Measurements from ENCODE around the gene SKI. TPM values are rescaled to one million over a fixed set of nuclear protein-coding genes. Genes with fewer than 3 reads are reported as not detected.

SKI gene
- total RNA-seq, 2 experiments from 2014 or later: 286 to 324 TPM

DNA sequence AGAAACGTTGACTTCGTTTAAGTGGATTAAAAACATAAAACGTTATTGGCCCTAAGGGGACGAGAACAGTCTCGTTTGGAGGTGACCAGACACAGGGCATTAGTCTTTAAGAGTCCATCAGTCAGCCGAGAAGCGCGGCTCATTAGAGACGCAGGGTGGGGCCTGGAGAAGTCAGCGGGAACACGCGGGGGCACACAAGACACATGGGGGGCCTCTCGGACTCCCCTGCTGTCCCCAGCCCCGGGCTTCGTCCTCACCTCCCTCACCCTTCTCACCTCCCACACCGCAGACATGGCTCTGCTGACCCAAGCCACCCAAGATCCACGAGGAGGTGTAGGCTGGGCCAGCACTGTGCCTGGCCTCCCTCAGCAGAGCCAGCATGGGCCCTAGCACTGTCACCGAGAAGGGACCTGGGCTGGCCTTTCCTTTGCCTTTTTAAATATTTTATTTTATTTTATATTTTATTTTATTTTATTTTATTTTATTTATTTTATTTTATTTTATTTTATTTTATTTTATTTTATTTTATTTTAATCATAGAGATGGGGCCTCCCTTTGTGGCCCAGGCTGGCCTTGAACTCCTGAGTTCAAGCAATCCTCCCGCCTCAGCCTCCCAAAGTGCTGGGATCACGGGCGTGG lies 114.4 kb downstream of the SKI start:
- H3K36me3 ChIP-seq (ENCODE audit: insufficient read depth, low read length): no peaks in the 10 kb centered on the region
- no peaks in the 10 kb centered on the region for H3K9me3 Mint-ChIP-seq
- CTCF ChIA-PET: no interaction called here
- no peaks in the 10 kb centered on the region for H3K36me3 Mint-ChIP-seq (ENCODE audit: low read depth)
- H3K4me1 ChIP-seq (ENCODE audit: insufficient read depth, low read length): no peaks in the 10 kb centered on the region
- TF ChIP-seq, protein P1, sequence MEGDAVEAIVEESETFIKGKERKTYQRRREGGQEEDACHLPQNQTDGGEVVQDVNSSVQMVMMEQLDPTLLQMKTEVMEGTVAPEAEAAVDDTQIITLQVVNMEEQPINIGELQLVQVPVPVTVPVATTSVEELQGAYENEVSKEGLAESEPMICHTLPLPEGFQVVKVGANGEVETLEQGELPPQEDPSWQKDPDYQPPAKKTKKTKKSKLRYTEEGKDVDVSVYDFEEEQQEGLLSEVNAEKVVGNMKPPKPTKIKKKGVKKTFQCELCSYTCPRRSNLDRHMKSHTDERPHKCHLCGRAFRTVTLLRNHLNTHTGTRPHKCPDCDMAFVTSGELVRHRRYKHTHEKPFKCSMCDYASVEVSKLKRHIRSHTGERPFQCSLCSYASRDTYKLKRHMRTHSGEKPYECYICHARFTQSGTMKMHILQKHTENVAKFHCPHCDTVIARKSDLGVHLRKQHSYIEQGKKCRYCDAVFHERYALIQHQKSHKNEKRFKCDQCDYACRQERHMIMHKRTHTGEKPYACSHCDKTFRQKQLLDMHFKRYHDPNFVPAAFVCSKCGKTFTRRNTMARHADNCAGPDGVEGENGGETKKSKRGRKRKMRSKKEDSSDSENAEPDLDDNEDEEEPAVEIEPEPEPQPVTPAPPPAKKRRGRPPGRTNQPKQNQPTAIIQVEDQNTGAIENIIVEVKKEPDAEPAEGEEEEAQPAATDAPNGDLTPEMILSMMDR (IDR thresholded peaks at IDR 0.05): no peak
- H3K27ac Mint-ChIP-seq: no peak overlapping the region
- H3K9me3 ChIP-seq (ENCODE audit: control insufficient read depth in 1 of 2, insufficient read depth in 1 of 2, low read length in 2 of 2): no peaks in the 10 kb centered on the region
- no peak overlapping the region for H3K27ac ChIP-seq (ENCODE audit: low read depth in 1 of 2, low read length in 2 of 2)
- H3K27me3 Mint-ChIP-seq: no peaks in the 10 kb centered on the region
- no peaks in the 10 kb centered on the region for H3K4me1 Mint-ChIP-seq (ENCODE audit: low read depth)
- no peak overlapping the region for H3K4me3 ChIP-seq (ENCODE audit: low read length)
- DNase-seq (peak in 1 of 14 experiments; percentile 1), ATAC-seq (ENCODE audit: poor library complexity) (no peak)
- no peaks in the 10 kb centered on the region for H3K27me3 ChIP-seq (ENCODE audit: control insufficient read depth in 1 of 2, insufficient read depth in 2 of 2, low read length in 2 of 2)
- no peak overlapping the region for H3K4me3 Mint-ChIP-seq
- POLR2A ChIA-PET: no interaction called here
- intact Hi-C loops (cut with DNase I, micrococcal nuclease): no loop called here

- CTCF ChIA-PET: no interaction called here
- H3K36me3 Mint-ChIP-seq (ENCODE audit: low read depth): no peaks in the 10 kb centered on the region
Measured at GRCh38 chr1:2343023-2343935, 115.2 kb downstream of the SKI start.

GRCh38 chr1:2344121-2344681 lies 116.1 kb downstream of the SKI start:
- DNase-seq: peak in 1 of 14 experiments; percentile 1

More at GRCh38 chr1:2343023-2343935, 115.2 kb downstream of the SKI start:
- no peak for ATAC-seq (ENCODE audit: poor library complexity)
- H3K4me1 ChIP-seq (ENCODE audit: insufficient read depth, low read length): no peaks in the 10 kb centered on the region
- no peaks in the 10 kb centered on the region for H3K9me3 ChIP-seq (ENCODE audit: control insufficient read depth in 1 of 2, insufficient read depth in 1 of 2, low read length in 2 of 2)
- H3K4me3 ChIP-seq (ENCODE audit: low read length): no peak overlapping the region
- no peaks in the 10 kb centered on the region for H3K4me1 Mint-ChIP-seq (ENCODE audit: low read depth)
- no peak overlapping the region for H3K4me3 Mint-ChIP-seq
- no peaks in the 10 kb centered on the region for H3K9me3 Mint-ChIP-seq
- POLR2A ChIA-PET: no interaction called here
- DNase-seq: peak in 1 of 14 experiments; percentile 2
- no peaks in the 10 kb centered on the region for H3K27me3 ChIP-seq (ENCODE audit: control insufficient read depth in 1 of 2, insufficient read depth in 2 of 2, low read length in 2 of 2)
- H3K27ac ChIP-seq (ENCODE audit: low read depth in 1 of 2, low read length in 2 of 2): no peak overlapping the region
- TF ChIP-seq, protein P1 (IDR thresholded peaks at IDR 0.05): no peak
- no peaks in the 10 kb centered on the region for H3K27me3 Mint-ChIP-seq
- no peak overlapping the region for H3K27ac Mint-ChIP-seq
- intact Hi-C loops (cut with DNase I, micrococcal nuclease): no loop called here
- no peaks in the 10 kb centered on the region for H3K36me3 ChIP-seq (ENCODE audit: insufficient read depth, low read length)

More at GRCh38 chr1:2344121-2344681, 116.1 kb downstream of the SKI start:
- TF ChIP-seq, protein P1 (IDR thresholded peaks at IDR 0.05): no peak
- no peak for ATAC-seq (ENCODE audit: poor library complexity)
- H3K36me3 Mint-ChIP-seq (ENCODE audit: low read depth): no peaks in the 10 kb centered on the region
- Histone ChIP-seq H3K4me3 (ENCODE audit: low read length) (no peak overlapping the region), H3K27me3 (ENCODE audit: control insufficient read depth in 1 of 2, insufficient read depth in 2 of 2, low read length in 2 of 2) (no peaks in the 10 kb centered on the region), H3K9me3 (ENCODE audit: control insufficient read depth in 1 of 2, insufficient read depth in 1 of 2, low read length in 2 of 2) (no peaks in the 10 kb centered on the region), H3K27ac (ENCODE audit: low read depth in 1 of 2, low read length in 2 of 2) (no peak overlapping the region), H3K4me1 (ENCODE audit: insufficient read depth, low read length) (no peaks in the 10 kb centered on the region), H3K36me3 (ENCODE audit: insufficient read depth, low read length) (no peaks in the 10 kb centered on the region)
- no peaks in the 10 kb centered on the region for H3K4me1 Mint-ChIP-seq (ENCODE audit: low read depth)
- no peak overlapping the region for H3K27ac Mint-ChIP-seq
- POLR2A ChIA-PET: no interaction called here
- intact Hi-C loops (cut with DNase I, micrococcal nuclease): no loop called here
- H3K4me3 Mint-ChIP-seq: no peak overlapping the region
- no peaks in the 10 kb centered on the region for H3K9me3 Mint-ChIP-seq
- CTCF ChIA-PET: no interaction called here
- no peaks in the 10 kb centered on the region for H3K27me3 Mint-ChIP-seq

Data from CD4-positive, alpha-beta T cell (primary cell).